ENCODE data around the gene METTL1.

METTL1 gene

DNA sequence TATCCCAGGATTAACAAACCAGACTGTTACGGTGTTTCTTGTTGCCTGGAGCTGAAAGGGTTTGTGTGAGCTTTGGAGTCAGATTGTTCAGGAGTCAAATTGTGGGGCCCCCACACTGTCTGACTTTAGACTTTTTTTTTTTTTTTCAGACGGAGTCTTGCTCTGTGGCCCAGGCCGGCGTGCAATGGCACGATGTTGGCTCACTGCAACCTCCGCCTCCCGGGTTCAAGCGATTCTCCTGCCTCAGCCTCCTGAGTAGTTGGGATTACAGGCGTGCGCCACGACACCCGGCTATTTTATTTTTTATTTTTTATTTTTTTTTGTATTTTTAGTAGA lies 11.5 kb upstream of the METTL1 start:
- Mint-ChIP-seq H3K9me3 (no peaks in the 10 kb centered on the region), H3K36me3 (ENCODE audit: low read depth) (peaks cover 31% of the 10 kb centered on the region), H3K4me1 (peaks cover 13% of the 10 kb centered on the region), H3K27me3 (ENCODE audit: low read depth, poor library complexity) (peaks cover 11% of the 10 kb centered on the region), H3K27ac (no peak overlapping the region), H3K4me3 (peak overlapping the region; percentile 99)
- no peak for DNase-seq
- TF ChIP-seq CTCF (IDR thresholded peaks at IDR 0.05), result no peak

GRCh38 chr12:57782608-57783465 lies 10.9 kb upstream of the METTL1 start, which contains the start of gene TSFM:
Gene TSFM, plus strand, starts transcription at chr12:57782787. Its CDS starts 15 bp downstream, at chr12:57782802.
- peak; percentile 85 for TF ChIP-seq CTCF (IDR thresholded peaks at IDR 0.05)
- Mint-ChIP-seq H3K36me3 (ENCODE audit: low read depth) (peaks cover 28% of the 10 kb centered on the region), H3K27me3 (ENCODE audit: low read depth, poor library complexity) (peaks cover 12% of the 10 kb centered on the region), H3K4me1 (peaks cover 13% of the 10 kb centered on the region), H3K27ac (peak within 1 kb of the TSS; percentile 5), H3K4me3 (peak within 1 kb of the TSS; percentile 99), H3K9me3 (no peaks in the 10 kb centered on the region)
- DNase-seq, result peak; percentile 98

DNA sequence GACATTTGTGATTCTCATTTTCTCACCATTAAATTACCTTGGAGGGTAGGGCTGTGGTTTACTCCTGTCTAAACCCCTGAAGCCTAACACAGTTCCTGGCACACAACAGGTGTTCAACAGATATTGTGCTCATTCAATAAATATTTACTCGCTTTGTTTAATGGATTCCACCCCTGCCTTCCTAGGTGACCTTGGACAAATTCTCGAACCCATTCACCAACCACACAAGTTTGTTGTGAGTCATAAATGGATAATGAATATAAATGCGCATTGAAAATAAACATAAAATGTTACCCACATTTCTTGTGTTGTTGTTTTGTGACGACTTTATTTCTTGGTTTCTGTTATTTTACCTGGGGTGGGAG lies 10.3 kb upstream of the METTL1 start:
- Mint-ChIP-seq H3K27ac (no peak overlapping the region), H3K4me1 (peaks cover 13% of the 10 kb centered on the region), H3K36me3 (ENCODE audit: low read depth) (peaks cover 24% of the 10 kb centered on the region), H3K27me3 (ENCODE audit: low read depth, poor library complexity) (peaks cover 12% of the 10 kb centered on the region), H3K4me3 (peak overlapping the region; percentile 99), H3K9me3 (no peaks in the 10 kb centered on the region)
- no peak for DNase-seq
- no peak for TF ChIP-seq CTCF (IDR thresholded peaks at IDR 0.05)

DNA sequence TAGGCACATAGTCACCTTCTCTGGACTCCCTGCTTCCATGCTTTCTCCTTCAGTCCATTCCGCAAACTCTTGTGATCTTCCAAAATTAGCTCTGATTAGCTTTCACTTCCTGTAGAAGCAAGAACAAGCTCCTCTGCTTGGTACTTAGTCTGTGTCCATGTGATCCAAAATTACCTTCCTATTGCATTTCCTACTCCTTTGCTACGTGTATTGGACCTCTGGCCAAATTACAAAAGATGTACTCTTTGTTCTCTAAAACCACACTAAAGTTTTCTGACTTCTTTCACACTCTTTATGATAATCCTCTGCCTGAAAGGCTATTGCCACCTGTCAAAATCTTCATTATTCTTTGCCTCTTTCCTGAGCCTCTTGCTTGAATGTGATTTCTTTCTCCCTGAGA lies 9.9 kb upstream of the METTL1 start:
- Mint-ChIP-seq H3K4me1 (peaks cover 13% of the 10 kb centered on the region), H3K4me3 (no peak overlapping the region), H3K9me3 (no peaks in the 10 kb centered on the region), H3K27me3 (ENCODE audit: low read depth, poor library complexity) (peaks cover 12% of the 10 kb centered on the region), H3K36me3 (ENCODE audit: low read depth) (peaks cover 24% of the 10 kb centered on the region), H3K27ac (no peak overlapping the region)
- no peak for TF ChIP-seq CTCF (IDR thresholded peaks at IDR 0.05)
- no peak for DNase-seq

DNA sequence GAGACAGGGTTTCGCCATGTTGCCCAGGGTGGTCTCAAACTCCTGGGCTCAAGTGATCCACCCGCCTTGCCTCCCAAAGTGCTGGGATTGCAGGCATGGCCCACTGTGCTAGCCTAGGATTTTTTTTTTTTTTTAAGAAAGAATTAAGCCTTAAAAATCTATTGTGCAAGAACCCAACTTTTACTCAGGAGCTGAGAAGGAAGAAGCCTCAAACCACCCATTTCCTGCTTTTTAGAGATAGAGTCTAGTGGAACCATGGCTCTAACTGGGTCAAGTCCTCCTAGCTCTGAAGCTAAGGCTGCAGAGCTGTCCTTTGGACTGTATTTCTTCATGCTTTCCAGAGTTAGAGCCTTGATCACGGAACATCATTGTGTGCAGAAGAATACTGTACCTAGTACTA lies 9.3 kb upstream of the METTL1 start:
- DNase-seq, result no peak
- H3K27me3 Mint-ChIP-seq (ENCODE audit: low read depth, poor library complexity), result peaks cover 12% of the 10 kb centered on the region
- peaks cover 19% of the 10 kb centered on the region for H3K36me3 Mint-ChIP-seq (ENCODE audit: low read depth)
- H3K4me3 Mint-ChIP-seq, result no peak overlapping the region
- H3K27ac Mint-ChIP-seq, result no peak overlapping the region
- H3K9me3 Mint-ChIP-seq, result no peaks in the 10 kb centered on the region
- peaks cover 13% of the 10 kb centered on the region for H3K4me1 Mint-ChIP-seq
- no peak for TF ChIP-seq CTCF (IDR thresholded peaks at IDR 0.05)
